Activated CD4-positive, alpha-beta T cell treated with anti-CD3 and anti-CD28 coated beads, Interleukin-2, amount 10 ng/mL, durations not matched to agents 24 days and 14 days (primary cell): ENCODE data around the gene HOXA10. TPM values are rescaled to one million over a fixed set of nuclear protein-coding genes. Genes with fewer than 3 reads are reported as not detected.

Experiments used
- DNase-seq: peaks from one replicate; pipeline ENCODE4 v3.0.0; 2022
- H3K27ac Mint-ChIP-seq: one replicate; pipeline ENCODE4 v1.8.0; 2022; ENCODE audit warnings: mild to moderate bottlenecking, mixed read lengths
- H3K27me3 Mint-ChIP-seq: one replicate; pipeline ENCODE4 v1.8.0; 2022; ENCODE audit warnings: mixed read lengths
- H3K36me3 Mint-ChIP-seq: one replicate; pipeline ENCODE4 v1.8.0; 2022; ENCODE audit warnings: low read depth, mild to moderate bottlenecking, mixed read lengths
- H3K4me1 Mint-ChIP-seq: one replicate; pipeline ENCODE4 v1.8.0; 2021; ENCODE audit warnings: mixed read lengths
- H3K4me3 Mint-ChIP-seq: one replicate; pipeline ENCODE4 v1.8.0; 2022; ENCODE audit warnings: mild to moderate bottlenecking, moderate library complexity, mixed read lengths
- H3K9me3 Mint-ChIP-seq: one replicate; pipeline ENCODE4 v1.8.0; 2021; ENCODE audit warnings: mixed read lengths
- intact Hi-C: fragments of 100-400 bp; cut with micrococcal nuclease; formaldehyde crosslinking; loops from one replicate; pipeline ENCODE4 v1.15.1; 2023
- total RNA-seq: library from RNA; stranded (reverse); gene quantifications from 2 replicates; pipeline ENCODE4 v1.2.3, GENCODE V29; 2022

The HOXA10 gene
- total RNA-seq, 1 donor from 2014 or later = not detected

- Mint-ChIP-seq H3K27ac (peak within 1 kb of the TSS; percentile 25), H3K36me3 (peaks cover 5% of the 10 kb centered on the region), H3K4me3 (peak within 1 kb of the TSS; percentile 69), H3K27me3 (peaks cover 82% of the 10 kb centered on the region), H3K9me3 (no peaks in the 10 kb centered on the region), H3K4me1 (peaks cover 15% of the 10 kb centered on the region)
- DNase-seq = no peak
- intact Hi-C loops = loop anchor here (1.0 to 2.0 kb wide), 4 partner anchors 8 to 55 kb away; partner anchors contain the start of gene HOXA9
These were observed 21.9 kb downstream of the HOXA10 start, which contains the start of gene HOXA3 for GRCh38 chr7:27151931-27152815. TSS of gene HOXA3 (minus strand) at chr7:27152583. CDS start at chr7:27110640, 41,943 bp downstream.

- peaks cover 5% of the 10 kb centered on the region for H3K36me3 Mint-ChIP-seq
- H3K9me3 Mint-ChIP-seq = no peaks in the 10 kb centered on the region
- peak; percentile 58 for DNase-seq
- peak overlapping the region; percentile 25 for H3K27ac Mint-ChIP-seq
- intact Hi-C loops = loop anchor here (1.0 to 2.0 kb wide), 4 partner anchors 9 to 55 kb away; partner anchors contain the start of gene HOXA9
- peaks cover 15% of the 10 kb centered on the region for H3K4me1 Mint-ChIP-seq
- H3K4me3 Mint-ChIP-seq = peak overlapping the region; percentile 69
- H3K27me3 Mint-ChIP-seq = peaks cover 84% of the 10 kb centered on the region
These were observed 22.7 kb downstream of the HOXA10 start for GRCh38 chr7:27151341-27151930.

GRCh38 chr7:27150568-27151340, 23.4 kb downstream of the HOXA10 start:
- H3K4me1 Mint-ChIP-seq = peaks cover 15% of the 10 kb centered on the region
- peak overlapping the region; percentile 69 for H3K4me3 Mint-ChIP-seq
- H3K27me3 Mint-ChIP-seq = peaks cover 85% of the 10 kb centered on the region
- H3K36me3 Mint-ChIP-seq = peaks cover 5% of the 10 kb centered on the region
- no peaks in the 10 kb centered on the region for H3K9me3 Mint-ChIP-seq
- DNase-seq = peak; percentile 88
- intact Hi-C loops = loop anchor here (1.0 to 2.0 kb wide), 4 partner anchors 10 to 54 kb away; partner anchors contain the start of gene HOXA9
- H3K27ac Mint-ChIP-seq = no peak overlapping the region

- Mint-ChIP-seq H3K36me3 (peaks cover 2% of the 10 kb centered on the region), H3K27ac (no peak overlapping the region), H3K9me3 (no peaks in the 10 kb centered on the region), H3K4me3 (peak overlapping the region; percentile 17), H3K27me3 (peaks cover 78% of the 10 kb centered on the region), H3K4me1 (peaks cover 12% of the 10 kb centered on the region)
- no peak for DNase-seq
- intact Hi-C loops = loop anchor here (2.0 kb wide), 3 partner anchors 15 to 53 kb away; partner anchors contain the start of gene HOXA9
These were observed 24.1 kb downstream of the HOXA10 start for GRCh38 chr7:27149842-27150567.

- peaks cover 7% of the 10 kb centered on the region for H3K4me1 Mint-ChIP-seq
- no peaks in the 10 kb centered on the region for H3K9me3 Mint-ChIP-seq
- intact Hi-C loops = no loop called here
- no peak overlapping the region for H3K4me3 Mint-ChIP-seq
- no peak overlapping the region for H3K27ac Mint-ChIP-seq
- no peak for DNase-seq
- peaks cover 68% of the 10 kb centered on the region for H3K27me3 Mint-ChIP-seq
- peaks cover 2% of the 10 kb centered on the region for H3K36me3 Mint-ChIP-seq
These were observed 25.1 kb downstream of the HOXA10 start for GRCh38 chr7:27148756-27149641.

- intact Hi-C loops = no loop called here
- H3K4me3 Mint-ChIP-seq = no peak overlapping the region
- peaks cover 60% of the 10 kb centered on the region for H3K27me3 Mint-ChIP-seq
These were observed 25.9 kb downstream of the HOXA10 start for GRCh38 chr7:27148031-27148755.

GRCh38 chr7:27147199-27148030, 26.7 kb downstream of the HOXA10 start, which contains the start of gene HOXA6:
TSS of gene HOXA6 (minus strand) at chr7:27147774. CDS start at chr7:27147749, 25 bp downstream.
- no peaks in the 10 kb centered on the region for H3K36me3 Mint-ChIP-seq
- no peaks in the 10 kb centered on the region for H3K9me3 Mint-ChIP-seq
- H3K27me3 Mint-ChIP-seq = peaks cover 55% of the 10 kb centered on the region
- peaks cover 7% of the 10 kb centered on the region for H3K4me1 Mint-ChIP-seq
- no peak for DNase-seq
- H3K27ac Mint-ChIP-seq = no peak within 1 kb of the TSS
- H3K4me3 Mint-ChIP-seq = no peak within 1 kb of the TSS
- intact Hi-C loops = no loop called here

More at GRCh38 chr7:27148031-27148755, 25.9 kb downstream of the HOXA10 start:
- H3K9me3 Mint-ChIP-seq = no peaks in the 10 kb centered on the region
- H3K27ac Mint-ChIP-seq = no peak overlapping the region
- no peak for DNase-seq
- no peaks in the 10 kb centered on the region for H3K36me3 Mint-ChIP-seq
- peaks cover 7% of the 10 kb centered on the region for H3K4me1 Mint-ChIP-seq

GRCh38 chr7:27146491-27147198, 27.5 kb downstream of the HOXA10 start:
- Mint-ChIP-seq H3K4me1 (peaks cover 7% of the 10 kb centered on the region), H3K27ac (no peak overlapping the region), H3K9me3 (no peaks in the 10 kb centered on the region), H3K4me3 (no peak overlapping the region), H3K36me3 (no peaks in the 10 kb centered on the region), H3K27me3 (peaks cover 47% of the 10 kb centered on the region)
- intact Hi-C loops = no loop called here
- no peak for DNase-seq

GRCh38 chr7:27145914-27146412, 28.2 kb downstream of the HOXA10 start:
- peaks cover 2% of the 10 kb centered on the region for H3K4me1 Mint-ChIP-seq
- no peak overlapping the region for H3K27ac Mint-ChIP-seq
- no peak for DNase-seq
- peaks cover 40% of the 10 kb centered on the region for H3K27me3 Mint-ChIP-seq
- H3K4me3 Mint-ChIP-seq = no peak overlapping the region
- no peaks in the 10 kb centered on the region for H3K36me3 Mint-ChIP-seq
- intact Hi-C loops = no loop called here
- H3K9me3 Mint-ChIP-seq = no peaks in the 10 kb centered on the region

- H3K27ac Mint-ChIP-seq = no peak overlapping the region
- intact Hi-C loops = no loop called here
- H3K4me1 Mint-ChIP-seq = peaks cover 2% of the 10 kb centered on the region
- no peak overlapping the region for H3K4me3 Mint-ChIP-seq
- H3K36me3 Mint-ChIP-seq = no peaks in the 10 kb centered on the region
- DNase-seq = no peak
- H3K27me3 Mint-ChIP-seq = peaks cover 36% of the 10 kb centered on the region
- no peaks in the 10 kb centered on the region for H3K9me3 Mint-ChIP-seq
These were observed 28.8 kb downstream of the HOXA10 start for GRCh38 chr7:27145165-27145913.
